GM23338 (cell line): ENCODE results near the gene ODAD4. TPM values are rescaled to one million over a fixed set of nuclear protein-coding genes. Genes with fewer than 3 reads are reported as not detected.
"Not testable (repeated sequence)": the region's sequence is repeated elsewhere in the genome, so short reads cannot be mapped to it uniquely, and the experiment has no call there.

Experiments
- ATAC-seq: fragments of 200-7000 bp; cut with Tn5 transposase; 3 replicates; pipeline ENCODE4 v1.9.1; 2020
- DNase-seq: peaks from one replicate; pipeline ENCODE4 v3.0.0-alpha.2; 2015; ENCODE audit warnings: low spot score
- H2AFZ ChIP-seq: fragments of 200-600 bp; sonication (generic); 2 replicates; pipeline ENCODE4 v1.8.0; 2016; ENCODE audit warnings: antibody characterized with exemption, mild to moderate bottlenecking, moderate library complexity
- H3F3A ChIP-seq: fragments of 200-600 bp; sonication (generic); replicated peaks from 2 replicates; pipeline ENCODE4 v1.8.0; 2017; ENCODE audit warnings: antibody characterized with exemption, mixed run types, low read depth
- H3K27ac ChIP-seq: fragments of 200-600 bp; sonication (generic); 2 replicates; pipeline ENCODE4 v1.6.1; 2016; ENCODE audit warnings: low read depth
- H3K27me3 ChIP-seq: fragments of 200-600 bp; sonication (generic); 2 replicates; pipeline ENCODE4 v1.8.0; 2016; ENCODE audit warnings: mild to moderate bottlenecking, mixed run types, moderate library complexity; ENCODE audit not compliant: insufficient read depth
- H3K36me3 ChIP-seq: fragments of 200-600 bp; sonication (generic); 2 replicates; pipeline ENCODE4 v1.8.0; 2016; ENCODE audit warnings: mild to moderate bottlenecking; ENCODE audit not compliant: insufficient read depth
- H3K4me1 ChIP-seq: fragments of 200-600 bp; sonication (generic); 2 replicates; pipeline ENCODE4 v1.8.0; 2016; ENCODE audit warnings: mild to moderate bottlenecking, moderate library complexity; ENCODE audit not compliant: insufficient read depth
- H3K4me2 ChIP-seq: fragments of 200-600 bp; sonication (generic); 2 replicates; pipeline ENCODE4 v1.7.1; 2017; ENCODE audit warnings: mixed run types
- H3K4me3 ChIP-seq: fragments of 200-600 bp; sonication (generic); 2 replicates; pipeline ENCODE4 v1.6.1; 2016; ENCODE audit warnings: mixed run types
- H3K79me2 ChIP-seq: fragments of 200-600 bp; sonication (generic); replicated peaks from 2 replicates; pipeline ENCODE4 v1.8.0; 2017; ENCODE audit warnings: mild to moderate bottlenecking; ENCODE audit not compliant: insufficient read depth
- H3K9me2 ChIP-seq: fragments of 200-600 bp; sonication (generic); 2 replicates; pipeline ENCODE4 v1.8.0; 2017; ENCODE audit not compliant: insufficient read depth
- H4K20me1 ChIP-seq: fragments of 200-600 bp; sonication (generic); replicated peaks from 2 replicates; pipeline ENCODE4 v1.8.0; 2017; ENCODE audit warnings: mild to moderate bottlenecking; ENCODE audit not compliant: insufficient read depth
- H3K27ac Mint-ChIP-seq: 2 replicates; pipeline ENCODE4 v1.8.0; 2020; ENCODE audit warnings: inconsistent platforms, mild to moderate bottlenecking, moderate library complexity, mixed read lengths
- H3K27me3 Mint-ChIP-seq: 3 replicates; pipeline ENCODE4 v1.8.0; 2022; ENCODE audit warnings: low read depth, mild to moderate bottlenecking, moderate library complexity, mixed read lengths, inconsistent platforms; ENCODE audit not compliant: insufficient read depth, poor library complexity
- H3K36me3 Mint-ChIP-seq: 3 replicates; pipeline ENCODE4 v1.8.0; 2021; ENCODE audit warnings: low read depth, mild to moderate bottlenecking, inconsistent platforms, moderate library complexity, mixed read lengths
- H3K4me1 Mint-ChIP-seq: 3 replicates; pipeline ENCODE4 v1.8.0; 2020; ENCODE audit warnings: mild to moderate bottlenecking, inconsistent platforms, mixed read lengths
- H3K4me3 Mint-ChIP-seq: 3 replicates; pipeline ENCODE4 v1.8.0; 2021; ENCODE audit warnings: moderate library complexity, mild to moderate bottlenecking, inconsistent platforms, mixed read lengths
- H3K9me3 Mint-ChIP-seq: 3 replicates; pipeline ENCODE4 v1.8.0; 2020; ENCODE audit warnings: moderate library complexity, mild to moderate bottlenecking, inconsistent platforms, mixed read lengths
- CREB1 ChIP-seq: fragments of 250-450 bp; sonication (Bioruptor Pico); IDR thresholded peaks from 2 replicates; pipeline ENCODE4 v1.5.0; 2020; ENCODE audit warnings: low read depth, mild to moderate bottlenecking, moderate library complexity
- CTCF ChIP-seq, 2 experiments: fragments of 200-600 bp in 1 of 2; sonication (generic) in 1 of 2; conservative IDR thresholded peaks; 2 replicates each; pipeline versions ENCODE4 v1.5.1 to v1.6.1; 2016 to 2017; ENCODE audit warnings: antibody characterized with exemption in 2 of 2, low read depth in 2 of 2, mild to moderate bottlenecking in 2 of 2, moderate library complexity in 1 of 2
- ETS1 ChIP-seq: IDR thresholded peaks from 2 replicates; pipeline ENCODE4 v1.6.1; 2016; ENCODE audit warnings: antibody characterized with exemption
- EZH2 ChIP-seq: fragments of 200-600 bp; sonication (generic); IDR thresholded peaks from one replicate; pipeline ENCODE4 v1.8.0; 2017; ENCODE audit warnings: antibody characterized with exemption, mild to moderate bottlenecking, low read depth; ENCODE audit not compliant: unreplicated experiment
- EZH2phosphoT487 ChIP-seq: fragments of 200-600 bp; sonication (generic); IDR thresholded peaks from one replicate; pipeline ENCODE4 v1.8.1; 2018; ENCODE audit warnings: antibody characterized with exemption; ENCODE audit not compliant: unreplicated experiment
- JUNB ChIP-seq: IDR thresholded peaks from one replicate; pipeline ENCODE4 v1.6.1; 2016; ENCODE audit warnings: antibody characterized with exemption; ENCODE audit not compliant: unreplicated experiment
- ZNF114 ChIP-seq: fragments of 250-450 bp; sonication (Bioruptor Pico); IDR thresholded peaks from 2 replicates; pipeline ENCODE4 v1.5.0; 2020; ENCODE audit warnings: mild to moderate bottlenecking, moderate library complexity
- ZNF331 ChIP-seq: fragments of 250-450 bp; sonication (Bioruptor Pico); IDR thresholded peaks from 2 replicates; pipeline ENCODE4 v1.5.0; 2020; ENCODE audit warnings: low read depth, mild to moderate bottlenecking, moderate library complexity
- polyA plus RNA-seq: library from polyadenylated mRNA; unstranded; fragments of >200 nt; fragmentation: Nextera tagmentation; extraction: Ambion mirVana; gene quantifications from 2 replicates; pipeline ENCODE4 v1.2.1, GENCODE V29; 2016
- total RNA-seq: library from RNA; depleted of rRNA; stranded (reverse); fragments of >200 nt; shearing (Covaris generic); gene quantifications from 2 replicates; pipeline ENCODE4 v1.2.3, GENCODE V29; 2014

The ODAD4 gene
- total and polyA plus RNA-seq, 2 experiments from 2014 or later, result 1.7 to 1.8 TPM

DNA sequence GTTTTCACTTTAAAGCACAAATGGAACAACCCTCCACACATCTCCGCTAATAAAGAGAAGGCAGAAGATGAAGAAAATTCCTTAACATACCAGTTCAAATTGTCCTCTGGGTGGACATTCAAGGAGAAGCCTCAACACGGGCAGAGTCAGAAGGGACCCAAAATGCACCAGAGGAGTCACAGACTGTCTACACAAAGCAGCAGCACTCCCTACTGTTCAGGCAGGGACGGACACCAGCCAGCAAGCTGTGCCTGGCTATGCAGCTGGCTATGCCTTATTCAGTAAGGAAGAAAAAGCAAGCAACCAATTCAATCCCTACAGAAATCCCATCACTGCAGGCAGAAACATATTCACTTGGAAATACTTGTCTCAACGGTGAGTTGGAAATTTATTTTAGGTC, 78.8 kb downstream of the ODAD4 start:
- TF ChIP-seq EZH2, result no peak
- TF ChIP-seq ETS1, result no peak
- peak; percentile 22 to 38; a peak in 3 of 4 replicates for TF ChIP-seq CTCF (conservative IDR thresholded peaks at IDR 0.05; ENCODE audit: low read depth in 2 of 2)
- Histone ChIP-seq H3K36me3 (no peaks in the 10 kb centered on the region), H3K4me2 (no peak overlapping the region), H3K27ac (peak overlapping the region; percentile 42; the same call in 1 of the 2 replicates), H3K4me1 (peaks cover 31% of the 10 kb centered on the region), H3K79me2 (peaks cover 97% of the 10 kb centered on the region), H2AFZ (no peak overlapping the region), H3K27me3 (no peaks in the 10 kb centered on the region), H3K4me3 (no peak overlapping the region), H3K9me2 (no peaks in the 10 kb centered on the region), H4K20me1 (peaks cover 7% of the 10 kb centered on the region), H3F3A (peaks cover 4% of the 10 kb centered on the region; the same call in 1 of the 2 replicates)
- Mint-ChIP-seq H3K36me3 (peaks cover 23% of the 10 kb centered on the region; the same call in 2 of the 3 replicates), H3K27ac (no peak overlapping the region), H3K9me3 (no peaks in the 10 kb centered on the region), H3K4me1 (peaks cover 36% of the 10 kb centered on the region), H3K4me3 (no peak overlapping the region), H3K27me3 (no peaks in the 10 kb centered on the region)
- ATAC-seq, result 0 out of 3 replicates have a peak, but pooled peaks have one; percentile 6
- DNase-seq, result peak; percentile 32

DNA sequence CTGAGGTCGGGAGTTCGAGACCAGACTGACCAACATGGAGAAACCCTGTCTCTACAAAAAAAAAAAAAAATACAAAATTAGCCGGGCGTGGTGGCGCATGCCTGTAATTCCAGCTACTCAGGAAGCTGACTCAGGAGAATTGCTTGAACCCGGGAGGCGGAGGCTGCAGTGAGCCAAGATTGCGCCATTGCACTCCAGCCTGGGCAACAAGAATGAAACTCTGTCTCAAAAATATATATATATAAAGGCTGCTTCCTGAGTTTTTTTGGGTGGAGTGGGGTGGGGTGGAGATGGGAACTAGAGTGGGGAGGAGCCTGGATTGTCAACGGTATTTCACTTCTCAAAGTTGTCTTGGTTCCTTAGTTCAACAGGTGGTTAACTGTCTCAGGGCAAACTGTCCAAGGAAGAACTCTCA, 79.9 kb downstream of the ODAD4 start:
- peaks cover 97% of the 10 kb centered on the region for H3K79me2 ChIP-seq
- H3K4me2 ChIP-seq, H3K4me3 ChIP-seq, H3K27me3 ChIP-seq, H3K36me3 ChIP-seq, H3K9me2 ChIP-seq, H3K4me3 Mint-ChIP-seq, H3K9me3 Mint-ChIP-seq, H3K27me3 Mint-ChIP-seq, H3F3A ChIP-seq, ATAC-seq, H2AFZ ChIP-seq, H4K20me1 ChIP-seq, DNase-seq: not testable (repeated sequence)
- Mint-ChIP-seq H3K27ac (peak overlapping the region; percentile 80; the same call in 1 of the 2 replicates), H3K36me3 (peaks cover 28% of the 10 kb centered on the region; the same call in 2 of the 3 replicates), H3K4me1 (peaks cover 36% of the 10 kb centered on the region)
- H3K4me1 ChIP-seq, result peaks cover 32% of the 10 kb centered on the region
- peak overlapping the region; percentile 67; the same call in 1 of the 2 replicates for H3K27ac ChIP-seq

- peak; percentile 15 for ATAC-seq
- TF ChIP-seq ZNF331, result no peak
- no peak for TF ChIP-seq ZNF114 (CRISPR knock-in tag)
- no peak for TF ChIP-seq CREB1
- no peak for TF ChIP-seq EZH2phosphoT487
- no peak for TF ChIP-seq CTCF (conservative IDR thresholded peaks at IDR 0.05; ENCODE audit: low read depth in 2 of 2)
- TF ChIP-seq JUNB, result no peak
These were observed 80.6 kb downstream of the ODAD4 start for GRCh38 chr17:42010898-42011516.

More at GRCh38 chr17:42010898-42011516, 80.6 kb downstream of the ODAD4 start:
- Mint-ChIP-seq H3K27me3 (peaks cover 3% of the 10 kb centered on the region), H3K27ac (peak overlapping the region; percentile 95), H3K4me3 (no peak overlapping the region), H3K9me3 (no peaks in the 10 kb centered on the region), H3K4me1 (peaks cover 41% of the 10 kb centered on the region), H3K36me3 (peaks cover 33% of the 10 kb centered on the region; the same call in 2 of the 3 replicates)
- H3K4me1 ChIP-seq, result peaks cover 37% of the 10 kb centered on the region
- peak; percentile 71 for DNase-seq
- H3K4me3 ChIP-seq, result no peak overlapping the region
- H3F3A ChIP-seq, result no peaks in the 10 kb centered on the region; the same call in 1 of the 2 replicates
- H3K27ac ChIP-seq, result peak overlapping the region; percentile 88
- no peaks in the 10 kb centered on the region for H3K27me3 ChIP-seq
- peaks cover 97% of the 10 kb centered on the region for H3K79me2 ChIP-seq
- H3K9me2 ChIP-seq, result no peaks in the 10 kb centered on the region
- no peak overlapping the region for H2AFZ ChIP-seq
- H3K4me2 ChIP-seq, result peak overlapping the region; percentile 48
- H4K20me1 ChIP-seq, result no peaks in the 10 kb centered on the region; the same call in 1 of the 2 replicates
- H3K36me3 ChIP-seq, result no peaks in the 10 kb centered on the region
